Nephron (organoid): Measurements from ENCODE around the gene PYGM.

Source experiments
- H3K27ac Mint-ChIP-seq, 3 experiments: 2 replicates each; pipeline ENCODE4 v1.8.0; 2020; ENCODE audit warnings: mixed read lengths in 3 of 3, mild to moderate bottlenecking in 2 of 3, moderate library complexity in 1 of 3
- H3K27me3 Mint-ChIP-seq: 2 replicates; pipeline ENCODE4 v1.8.0; 2021; ENCODE audit warnings: low read depth, mild to moderate bottlenecking, moderate library complexity, mixed read lengths
- H3K36me3 Mint-ChIP-seq: 2 replicates; pipeline ENCODE4 v1.8.0; 2020; ENCODE audit warnings: low read depth, mixed read lengths
- H3K4me1 Mint-ChIP-seq: 2 replicates; pipeline ENCODE4 v1.8.0; 2020; ENCODE audit warnings: mixed read lengths
- H3K4me3 Mint-ChIP-seq, 3 experiments: 2 replicates each; pipeline ENCODE4 v1.8.0; 2020; ENCODE audit warnings: mild to moderate bottlenecking in 3 of 3, mixed read lengths in 3 of 3, moderate library complexity in 2 of 3
- H3K9me3 Mint-ChIP-seq: 2 replicates; pipeline ENCODE4 v1.8.0; 2020; ENCODE audit warnings: mixed read lengths
- TF ChIP-seq, protein P1 (sequence below), 3 experiments: fragments of 200-600 bp; sonication (generic); IDR thresholded peaks; one replicate each; pipeline ENCODE4 v1.5.0; 2021; ENCODE audit warnings: antibody characterized with exemption in 3 of 3; ENCODE audit not compliant: unreplicated experiment in 3 of 3

The PYGM gene

GRCh38 chr11:64766881-64767280, 7.1 kb upstream of the PYGM start:
- H3K4me1 Mint-ChIP-seq: peaks cover 54% of the 10 kb centered on the region
- H3K9me3 Mint-ChIP-seq: no peaks in the 10 kb centered on the region
- TF ChIP-seq, protein P1, sequence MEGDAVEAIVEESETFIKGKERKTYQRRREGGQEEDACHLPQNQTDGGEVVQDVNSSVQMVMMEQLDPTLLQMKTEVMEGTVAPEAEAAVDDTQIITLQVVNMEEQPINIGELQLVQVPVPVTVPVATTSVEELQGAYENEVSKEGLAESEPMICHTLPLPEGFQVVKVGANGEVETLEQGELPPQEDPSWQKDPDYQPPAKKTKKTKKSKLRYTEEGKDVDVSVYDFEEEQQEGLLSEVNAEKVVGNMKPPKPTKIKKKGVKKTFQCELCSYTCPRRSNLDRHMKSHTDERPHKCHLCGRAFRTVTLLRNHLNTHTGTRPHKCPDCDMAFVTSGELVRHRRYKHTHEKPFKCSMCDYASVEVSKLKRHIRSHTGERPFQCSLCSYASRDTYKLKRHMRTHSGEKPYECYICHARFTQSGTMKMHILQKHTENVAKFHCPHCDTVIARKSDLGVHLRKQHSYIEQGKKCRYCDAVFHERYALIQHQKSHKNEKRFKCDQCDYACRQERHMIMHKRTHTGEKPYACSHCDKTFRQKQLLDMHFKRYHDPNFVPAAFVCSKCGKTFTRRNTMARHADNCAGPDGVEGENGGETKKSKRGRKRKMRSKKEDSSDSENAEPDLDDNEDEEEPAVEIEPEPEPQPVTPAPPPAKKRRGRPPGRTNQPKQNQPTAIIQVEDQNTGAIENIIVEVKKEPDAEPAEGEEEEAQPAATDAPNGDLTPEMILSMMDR (IDR thresholded peaks at IDR 0.05; ENCODE audit: unreplicated experiment in 3 of 3): no peak
- no peaks in the 10 kb centered on the region for H3K27me3 Mint-ChIP-seq
- H3K4me3 Mint-ChIP-seq: no peak overlapping the region
- no peak overlapping the region for H3K27ac Mint-ChIP-seq
- peaks cover 84% of the 10 kb centered on the region for H3K36me3 Mint-ChIP-seq

DNA sequence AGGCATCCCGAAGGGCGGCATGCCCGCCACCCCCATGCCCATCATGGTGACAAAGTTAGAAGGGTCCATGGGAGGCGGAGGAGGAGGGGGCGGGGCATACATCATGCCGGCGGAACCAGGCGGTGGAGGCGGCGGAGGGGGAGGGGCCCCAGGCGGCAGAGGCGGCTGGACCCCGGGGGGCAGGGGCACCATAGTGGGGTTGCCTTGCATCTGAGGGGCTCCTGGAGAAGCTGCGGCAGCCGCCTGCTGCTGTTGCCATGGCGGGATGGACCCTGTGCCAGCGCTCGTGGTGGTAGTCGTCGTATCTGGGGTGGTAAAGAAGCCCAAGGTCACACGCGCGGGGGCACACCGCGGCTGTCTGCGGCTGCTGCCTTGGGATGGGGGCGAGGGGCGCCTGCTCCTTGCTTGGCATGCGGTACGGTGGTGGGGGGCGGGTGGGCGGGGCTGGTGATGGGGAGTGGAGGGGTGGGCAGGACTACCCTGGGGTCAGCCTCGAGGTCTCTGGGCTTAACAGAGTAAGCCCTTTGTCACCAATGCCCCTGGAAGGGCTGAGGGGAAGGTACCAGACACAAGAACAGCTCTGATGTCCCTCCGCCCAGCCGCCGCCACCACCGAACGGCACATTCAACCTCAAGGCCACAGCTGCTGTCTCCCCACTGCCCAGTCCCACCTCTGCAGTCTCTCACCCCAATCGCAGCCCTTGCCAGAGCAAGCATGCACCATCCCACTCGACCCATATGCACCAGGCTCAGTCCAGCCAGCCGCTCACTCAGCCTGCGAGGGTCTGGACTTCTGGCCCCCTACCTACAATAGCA, 6.3 kb upstream of the PYGM start:
- TF ChIP-seq, protein P1 (IDR thresholded peaks at IDR 0.05; ENCODE audit: unreplicated experiment in 3 of 3): no peak
- H3K4me3 Mint-ChIP-seq: no peak overlapping the region
- H3K27ac Mint-ChIP-seq: no peak overlapping the region
- H3K4me1 Mint-ChIP-seq: peaks cover 53% of the 10 kb centered on the region
- H3K27me3 Mint-ChIP-seq: no peaks in the 10 kb centered on the region
- H3K36me3 Mint-ChIP-seq: peaks cover 76% of the 10 kb centered on the region
- no peaks in the 10 kb centered on the region for H3K9me3 Mint-ChIP-seq

GRCh38 chr11:64765291-64765850, 5.6 kb upstream of the PYGM start:
- Mint-ChIP-seq H3K9me3 (no peaks in the 10 kb centered on the region), H3K4me1 (peaks cover 56% of the 10 kb centered on the region), H3K27ac (peak overlapping the region in 2 of 3 experiments; percentile 83 to 86), H3K36me3 (peaks cover 69% of the 10 kb centered on the region), H3K4me3 (no peak overlapping the region), H3K27me3 (no peaks in the 10 kb centered on the region)
- TF ChIP-seq, protein P1 (IDR thresholded peaks at IDR 0.05; ENCODE audit: unreplicated experiment in 3 of 3): peak; percentile 25 to 34 (median 30)

GRCh38 chr11:64764753-64765152, 5.0 kb upstream of the PYGM start:
- H3K36me3 Mint-ChIP-seq: peaks cover 64% of the 10 kb centered on the region
- peaks cover 63% of the 10 kb centered on the region for H3K4me1 Mint-ChIP-seq
- TF ChIP-seq, protein P1 (IDR thresholded peaks at IDR 0.05; ENCODE audit: unreplicated experiment in 3 of 3): no peak
- H3K9me3 Mint-ChIP-seq: no peaks in the 10 kb centered on the region
- H3K27me3 Mint-ChIP-seq: no peaks in the 10 kb centered on the region
- no peak overlapping the region for H3K4me3 Mint-ChIP-seq
- peak overlapping the region; percentile 82 to 86 (median 83) for H3K27ac Mint-ChIP-seq

GRCh38 chr11:64764040-64764611, 4.4 kb upstream of the PYGM start:
- H3K4me1 Mint-ChIP-seq: peaks cover 63% of the 10 kb centered on the region
- TF ChIP-seq, protein P1 (IDR thresholded peaks at IDR 0.05; ENCODE audit: unreplicated experiment in 3 of 3): no peak
- no peaks in the 10 kb centered on the region for H3K9me3 Mint-ChIP-seq
- peak overlapping the region; percentile 82 to 86 (median 83) for H3K27ac Mint-ChIP-seq
- H3K36me3 Mint-ChIP-seq: peaks cover 58% of the 10 kb centered on the region
- peak overlapping the region in 2 of 3 experiments; percentile 13 to 28 for H3K4me3 Mint-ChIP-seq
- H3K27me3 Mint-ChIP-seq: no peaks in the 10 kb centered on the region
